ENCODE results near the gene PTPN12. TPM values are rescaled to one million over a fixed set of nuclear protein-coding genes. Genes with fewer than 3 reads are reported as not detected.

The PTPN12 gene
- total and polyA plus RNA-seq, 2 of the 4 experiments (the other 2 are of a cell fraction) = 24.7 to 31.0 TPM

GRCh38 chr7:77662869-77663268 lies 125.8 kb downstream of the PTPN12 start:
- Histone ChIP-seq H3K79me1 (ENCODE audit: low read depth in 1 of 2, low read length in 2 of 2) (peaks cover 2 to 21% of the 10 kb centered on the region in 2 experiments; a peak in 3 of 4 replicates), H3K4me1 (ENCODE audit: control insufficient read depth, insufficient read depth, low read length) (peaks cover 8% of the 10 kb centered on the region), H3K4ac (ENCODE audit: low read depth, low read length) (no peak overlapping the region; the same call in 1 of the 2 replicates), H4K20me1 (ENCODE audit: insufficient read depth, low read length) (no peaks in the 10 kb centered on the region), H2BK15ac (ENCODE audit: low read depth, low read length) (no peak overlapping the region), H3K9me3 (ENCODE audit: control insufficient read depth, insufficient read depth, low read length) (no peaks in the 10 kb centered on the region), H2AK5ac (ENCODE audit: low read depth, low read length) (no peak overlapping the region), H3K4me3 (ENCODE audit: insufficient read depth, low read depth, low read length) (no peak overlapping the region), H3K27ac (ENCODE audit: insufficient read depth, low read length) (no peak overlapping the region), H3K14ac (replicated peaks; ENCODE audit: low read depth, low read length) (no peak overlapping the region), H2BK20ac (ENCODE audit: low read depth, low read length) (no peak overlapping the region), H2BK120ac (ENCODE audit: low read depth, low read length) (no peak overlapping the region), H2AK9ac (replicated peaks; ENCODE audit: low read depth, low read length, poor library complexity) (no peak overlapping the region), H4K91ac (ENCODE audit: insufficient read depth, low read depth, low read length) (no peak overlapping the region), H3K23ac (ENCODE audit: low read depth, low read length) (no peak overlapping the region), H3K4me2 (ENCODE audit: low read depth, low read length) (no peak overlapping the region), H3K9me1 (ENCODE audit: insufficient read depth, low read length) (peaks cover 2% of the 10 kb centered on the region; the same call in 1 of the 2 replicates), H4K8ac (ENCODE audit: low read depth in 2 of 2, low read length in 2 of 2) (no peak overlapping the region), H2BK5ac (ENCODE audit: low read depth, low read length, poor library complexity, severe bottlenecking) (no peak overlapping the region), H3K18ac (ENCODE audit: low read depth, low read length) (no peak overlapping the region), H2AFZ (replicated peaks; ENCODE audit: low read length, poor library complexity) (no peak overlapping the region), H3K27me3 (ENCODE audit: control insufficient read depth, insufficient read depth, low read length) (no peaks in the 10 kb centered on the region), H3K9ac (ENCODE audit: low read depth, low read length) (no peak overlapping the region), H3K56ac (ENCODE audit: extremely low read depth, insufficient read depth, low read length) (no peak overlapping the region), H3K36me3 (ENCODE audit: control insufficient read depth, insufficient read depth, low read length) (peaks cover 16% of the 10 kb centered on the region; the same call in 1 of the 2 replicates), H4K5ac (ENCODE audit: low read depth, low read length) (no peak overlapping the region)
- in situ Hi-C loops (cut with MboI; ENCODE audit: low sequenced_read_pairs) (loop anchor here (25.0 kb wide), 1 partner anchor 274 kb away; no protein-coding TSS in a partner anchor), dilution Hi-C loops (cut with HindIII; ENCODE audit: low sequenced_read_pairs, unreplicated experiment) (no loop called here), intact Hi-C loops (cut with micrococcal nuclease) (no loop called here)
- POLR2A ChIA-PET (ENCODE audit: unreplicated experiment) = no interaction called here
- BruUV-seq (replicated peaks) = no TSS peak
- TF ChIP-seq RFX5 (IDR thresholded peaks at IDR 0.05; ENCODE audit: low read depth, low read length) = no peak
- TF ChIP-seq USF2 (IDR thresholded peaks at IDR 0.05; ENCODE audit: low read depth, low read length) = no peak
- no peak for TF ChIP-seq POLR2A (IDR thresholded peaks at IDR 0.05; ENCODE audit: low read depth, low read length)
- TF ChIP-seq CTCF (conservative IDR thresholded peaks at IDR 0.05; ENCODE audit: low read depth, low read length) = no peak
- no peak for TF ChIP-seq RCOR1 (IDR thresholded peaks at IDR 0.05; ENCODE audit: insufficient replicate concordance, low read length)
- TF ChIP-seq CHD1 (IDR thresholded peaks at IDR 0.05; ENCODE audit: low read depth, low read length) = no peak
- no peak for TF ChIP-seq MXI1 (IDR thresholded peaks at IDR 0.05; ENCODE audit: borderline replicate concordance, low read depth, low read length)
- TF ChIP-seq SMC3 (IDR thresholded peaks at IDR 0.05; ENCODE audit: low read depth, low read length) = no peak
- TF ChIP-seq RAD21 (IDR thresholded peaks at IDR 0.05; ENCODE audit: low read length) = no peak
- TF ChIP-seq BHLHE40 (IDR thresholded peaks at IDR 0.05; ENCODE audit: low read depth, low read length) = no peak
- TF ChIP-seq FOS (IDR thresholded peaks at IDR 0.05; ENCODE audit: low read depth, low read length) = no peak
- no peak for TF ChIP-seq NFE2L2 (IDR thresholded peaks at IDR 0.05; ENCODE audit: low read depth, low read length)
- no peak for TF ChIP-seq CEBPB (IDR thresholded peaks at IDR 0.05; ENCODE audit: low read depth, low read length)
- TF ChIP-seq ELK1 (IDR thresholded peaks at IDR 0.05; ENCODE audit: borderline replicate concordance, low read depth, low read length) = no peak
- ATAC-seq (ENCODE audit: low read depth) = no peak
- DNase-seq = no peak
- 92% methylated on average over 2 of the region's 2 CpGs; no CpG with 5 or more reads in 1 of the 2 experiments for WGBS, 2 experiments (ENCODE audit: extremely low coverage in 2 of 2, insufficient read length in 1 of 2)
- CTCF ChIA-PET = no interaction called here

Measured in IMR-90 (cell line).